Endothelial cell of umbilical vein (primary cell): ENCODE measurements around the gene TIMELESS. TPM values are rescaled to one million over a fixed set of nuclear protein-coding genes. Genes with fewer than 3 reads are reported as not detected.

Experiments used
- BruUV-seq: library from RNA; stranded (reverse); fragments of 400-500 nt; replicated peaks from 2 replicates; lab custom pipeline; 2021; lab: Mats Ljungman, UMichigan
- CTCF ChIA-PET: fragments of 300-600, 350-600 bp; sonication (Branson Sonifier 250); formaldehyde crosslinking; loops from one replicate; lab custom pipeline; 2021; ENCODE audit warnings: antibody characterized with exemption, inconsistent platforms; lab: Charles Lee
- POLR2A ChIA-PET: fragments of 300-600, 350-600 bp; sonication (Branson Sonifier 250); formaldehyde crosslinking; loops from one replicate; lab custom pipeline; 2021; ENCODE audit warnings: antibody characterized with exemption, inconsistent platforms; lab: Charles Lee
- DNase-seq: peaks from one replicate; pipeline ENCODE4 v3.0.0-alpha.2; 2011; ENCODE audit warnings: low read depth, low spot score
- FAIRE-seq: peaks from 2 replicates; lab custom pipeline; 2011; peaks lifted over from hg19 to GRCh38; lab: Jason Lieb, UNC
- H2AFZ ChIP-seq: 2 replicates; pipeline ENCODE4 v1.6.0; 2012; ENCODE audit warnings: low read depth, low read length, control low read depth, inconsistent platforms
- H3K27ac ChIP-seq: 2 replicates; pipeline ENCODE4 v1.5.1; 2011; ENCODE audit warnings: low read depth, mild to moderate bottlenecking, control low read depth, low read length, moderate library complexity; ENCODE audit not compliant: insufficient read depth
- H3K27me3 ChIP-seq, 2 experiments: 2 replicates each; pipeline versions ENCODE4 v1.6.0 to v1.6.1; 2011; ENCODE audit warnings: low read length in 2 of 2, mixed read lengths in 1 of 2; ENCODE audit not compliant: control insufficient read depth in 2 of 2, insufficient read depth in 2 of 2
- H3K36me3 ChIP-seq, 2 experiments: 2 replicates in 1 of 2; 3 replicates in 1 of 2; pipeline ENCODE4 v1.5.1; 2011; ENCODE audit warnings: low read length in 2 of 2, mild to moderate bottlenecking in 1 of 2, moderate library complexity in 1 of 2; ENCODE audit not compliant: control insufficient read depth in 2 of 2, insufficient read depth in 2 of 2; ENCODE audit errors: extremely low read depth in 1 of 2
- H3K4me1 ChIP-seq: 3 replicates; pipeline ENCODE4 v1.5.1; 2011; ENCODE audit warnings: mild to moderate bottlenecking, low read length; ENCODE audit not compliant: control insufficient read depth, insufficient read depth; ENCODE audit errors: extremely low read depth
- H3K4me2 ChIP-seq: 2 replicates; pipeline ENCODE4 v1.6.1; 2011; ENCODE audit warnings: low read length, control low read depth, mixed read lengths; ENCODE audit not compliant: insufficient read depth
- H3K4me3 ChIP-seq, 3 experiments: fragments of 200-600 bp in 1 of 3; sonication (generic), shearing (Covaris generic) in 1 of 3; replicated peaks in 1 of 3; 2 replicates each; pipeline ENCODE4 v1.5.1; 2011 to 2016; ENCODE audit warnings: control low read depth in 3 of 3, low read length in 3 of 3, mild to moderate bottlenecking in 2 of 3, inconsistent platforms in 1 of 3, low read depth in 1 of 3, moderate library complexity in 1 of 3; ENCODE audit not compliant: insufficient read depth in 1 of 3
- H3K79me2 ChIP-seq: 2 replicates; pipeline ENCODE4 v1.6.0; 2012; ENCODE audit warnings: low read length, inconsistent platforms; ENCODE audit not compliant: control insufficient read depth, insufficient read depth
- H3K9ac ChIP-seq: replicated peaks from 2 replicates; pipeline ENCODE3; 2011; ENCODE audit warnings: low read length, control low read depth; ENCODE audit not compliant: insufficient read depth; ENCODE audit errors: extremely low read depth
- H3K9me1 ChIP-seq: replicated peaks from 3 replicates; pipeline ENCODE4 v1.6.0; 2011; ENCODE audit warnings: mild to moderate bottlenecking, low read length; ENCODE audit not compliant: control insufficient read depth, insufficient read depth; ENCODE audit errors: extremely low read depth
- H3K9me3 ChIP-seq: replicated peaks from 2 replicates; pipeline ENCODE4 v1.5.1; 2012; ENCODE audit warnings: low read length, inconsistent platforms; ENCODE audit not compliant: control insufficient read depth, insufficient read depth
- H4K20me1 ChIP-seq: replicated peaks from 2 replicates; pipeline ENCODE3; 2011; ENCODE audit warnings: mild to moderate bottlenecking, low read length; ENCODE audit not compliant: control insufficient read depth, insufficient read depth; ENCODE audit errors: extremely low read depth
- EZH2 ChIP-seq: IDR thresholded peaks from 2 replicates; pipeline ENCODE4 v1.6.1; 2012; ENCODE audit warnings: borderline replicate concordance, low read depth, mild to moderate bottlenecking, moderate library complexity, low read length, inconsistent platforms; ENCODE audit not compliant: severe bottlenecking
- FOS ChIP-seq: IDR thresholded peaks from 2 replicates; pipeline ENCODE4 v1.6.1; 2011; ENCODE audit warnings: mild to moderate bottlenecking, low read length, moderate library complexity, borderline replicate concordance; ENCODE audit not compliant: insufficient read depth
- GATA2 ChIP-seq: IDR thresholded peaks from 2 replicates; pipeline ENCODE4 v1.7.0; 2011; ENCODE audit warnings: low read depth, mild to moderate bottlenecking, moderate library complexity, mixed read lengths, low read length; ENCODE audit not compliant: insufficient read length, insufficient read depth
- JUN ChIP-seq: IDR thresholded peaks from 2 replicates; pipeline ENCODE4 v1.6.1; 2011; ENCODE audit warnings: borderline replicate concordance, low read depth; ENCODE audit not compliant: insufficient read length, insufficient read depth
- MYC ChIP-seq: IDR thresholded peaks from one replicate; pipeline ENCODE4 v1.6.1; 2011; ENCODE audit warnings: mild to moderate bottlenecking, low read depth, low read length
- POLR2A ChIP-seq: IDR thresholded peaks from 2 replicates; pipeline ENCODE4 v1.6.1; 2012; ENCODE audit warnings: low read depth, mild to moderate bottlenecking, control low read depth, low read length
- POLR2AphosphoS5 ChIP-seq: IDR thresholded peaks from 2 replicates; pipeline ENCODE4 v1.6.1; 2012; ENCODE audit warnings: low read depth, mild to moderate bottlenecking, control low read depth, low read length, moderate library complexity; ENCODE audit not compliant: insufficient read depth
- dilution Hi-C: fragments of 300-500 bp; cut with MboI; formaldehyde crosslinking; loops from one replicate; pipeline ENCODE4 v1.15.0; 2019; ENCODE audit warnings: low sequenced_read_pairs; ENCODE audit not compliant: extremely low pct_ligation_motif_present
- intact Hi-C: fragments of 100-400 bp; cut with micrococcal nuclease; formaldehyde crosslinking; loops from one replicate; pipeline ENCODE4 v1.10.0; 2022
- polyA plus RNA-seq, 4 experiments: library from polyadenylated mRNA; depleted of rRNA in 3 of 4; stranded (reverse) in 3 of 4; unstranded in 1 of 4; fragments of >200 nt; gene quantifications; 2 replicates each; pipeline versions ENCODE4 v1.2.1 to v1.2.3, GENCODE V29; 2011 to 2012; ENCODE audit warnings: missing spikeins in 1 of 4
- total RNA-seq: library from RNA; stranded (reverse); gene quantifications from 2 replicates; pipeline ENCODE4 v1.2.3, GENCODE V29; 2021
- TF ChIP-seq, protein P1 (sequence below), 2 donors: IDR thresholded peaks; 1 replicate in 1 of 2; 2 replicates in 1 of 2; pipeline ENCODE4 v1.5.1; 2011; ENCODE audit warnings: low read length in 2 of 2, mild to moderate bottlenecking in 2 of 2, moderate library complexity in 2 of 2, control low read depth in 1 of 2, inconsistent platforms in 1 of 2, low read depth in 1 of 2; ENCODE audit not compliant: insufficient read depth in 1 of 2; ENCODE audit errors: extremely low read depth in 1 of 2
- TF ChIP-seq, protein P2 (sequence below): IDR thresholded peaks from 2 replicates; pipeline ENCODE4 v1.6.1; 2011; ENCODE audit not compliant: insufficient read depth, insufficient read length

TIMELESS gene
- total and polyA plus RNA-seq, 2 donors (not counting 3 experiments of a cell fraction or from before 2014, with no cell fraction given): 6.1 to 28.2 TPM

DNA sequence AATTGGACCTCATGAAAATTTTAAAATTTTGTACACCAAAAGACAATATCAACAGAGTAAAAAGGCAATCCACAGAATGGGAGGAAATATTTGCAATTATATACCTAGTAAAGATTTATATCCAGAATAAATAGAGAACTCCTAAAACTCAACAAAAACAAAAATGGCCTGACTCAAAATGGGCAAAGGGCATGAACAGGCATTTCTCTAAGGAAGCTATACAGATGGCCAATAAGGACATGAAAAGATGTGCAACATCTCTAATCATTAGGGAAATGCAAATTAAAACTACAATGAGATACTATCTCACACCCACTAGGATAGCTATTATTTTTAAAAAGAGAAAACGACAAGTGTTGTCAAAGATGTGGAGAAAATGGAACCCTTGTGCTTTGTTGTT lies 75.7 kb downstream of the TIMELESS start:
- BruUV-seq: no TSS peak
- POLR2A ChIA-PET: no interaction called here
- no peaks in the 10 kb centered on the region for H3K9me1 ChIP-seq
- FAIRE-seq (no peak), DNase-seq (no peak)
- H3K79me2 ChIP-seq: no peaks in the 10 kb centered on the region
- intact Hi-C loops (no loop called here), dilution Hi-C loops (no loop called here)
- no peak overlapping the region for H3K4me3 ChIP-seq
- no peaks in the 10 kb centered on the region for H3K36me3 ChIP-seq
- TF ChIP-seq, protein P1, sequence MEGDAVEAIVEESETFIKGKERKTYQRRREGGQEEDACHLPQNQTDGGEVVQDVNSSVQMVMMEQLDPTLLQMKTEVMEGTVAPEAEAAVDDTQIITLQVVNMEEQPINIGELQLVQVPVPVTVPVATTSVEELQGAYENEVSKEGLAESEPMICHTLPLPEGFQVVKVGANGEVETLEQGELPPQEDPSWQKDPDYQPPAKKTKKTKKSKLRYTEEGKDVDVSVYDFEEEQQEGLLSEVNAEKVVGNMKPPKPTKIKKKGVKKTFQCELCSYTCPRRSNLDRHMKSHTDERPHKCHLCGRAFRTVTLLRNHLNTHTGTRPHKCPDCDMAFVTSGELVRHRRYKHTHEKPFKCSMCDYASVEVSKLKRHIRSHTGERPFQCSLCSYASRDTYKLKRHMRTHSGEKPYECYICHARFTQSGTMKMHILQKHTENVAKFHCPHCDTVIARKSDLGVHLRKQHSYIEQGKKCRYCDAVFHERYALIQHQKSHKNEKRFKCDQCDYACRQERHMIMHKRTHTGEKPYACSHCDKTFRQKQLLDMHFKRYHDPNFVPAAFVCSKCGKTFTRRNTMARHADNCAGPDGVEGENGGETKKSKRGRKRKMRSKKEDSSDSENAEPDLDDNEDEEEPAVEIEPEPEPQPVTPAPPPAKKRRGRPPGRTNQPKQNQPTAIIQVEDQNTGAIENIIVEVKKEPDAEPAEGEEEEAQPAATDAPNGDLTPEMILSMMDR (IDR thresholded peaks at IDR 0.05; ENCODE audit: extremely low read depth in 1 of 2, insufficient read depth in 1 of 2, low read depth in 1 of 2, low read length in 2 of 2): no peak
- TF ChIP-seq FOS (no peak), MYC (no peak), GATA2 (no peak), JUN (no peak), POLR2AphosphoS5 (no peak), EZH2 (no peak), POLR2A (no peak)
- TF ChIP-seq, protein P2, sequence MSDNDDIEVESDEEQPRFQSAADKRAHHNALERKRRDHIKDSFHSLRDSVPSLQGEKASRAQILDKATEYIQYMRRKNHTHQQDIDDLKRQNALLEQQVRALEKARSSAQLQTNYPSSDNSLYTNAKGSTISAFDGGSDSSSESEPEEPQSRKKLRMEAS: no peak
- CTCF ChIA-PET: interaction anchor here (0.7 kb wide), 1 partner anchor 91 kb away, joined by 3 read pairs; no protein-coding TSS in a partner anchor
- H3K27ac ChIP-seq: no peak overlapping the region
- no peaks in the 10 kb centered on the region for H3K9me3 ChIP-seq
- H3K4me1 ChIP-seq: peaks cover 13% of the 10 kb centered on the region
- H4K20me1 ChIP-seq: no peaks in the 10 kb centered on the region
- no peak overlapping the region for H3K4me2 ChIP-seq
- no peak overlapping the region for H2AFZ ChIP-seq
- H3K27me3 ChIP-seq: no peaks in the 10 kb centered on the region
- H3K9ac ChIP-seq: no peak overlapping the region
